Right lobe of liver (tissue), 4 donors: ENCODE data around the gene PDZD2.

ENCODE experiments used
- POLR2A ChIP-seq: fragments of 450-650 bp; IDR thresholded peaks from one replicate; pipeline ENCODE4 v1.6.1; 2017; ENCODE audit warnings: antibody characterized with exemption, mild to moderate bottlenecking
- TF ChIP-seq, protein P1 (sequence below), 4 donors: fragments of 200-600 bp in 3 of 4; fragments of 450-650 bp in 1 of 4; IDR thresholded peaks; one replicate each; pipeline versions ENCODE4 v1.5.1 to v1.8.0; 2016 to 2022; ENCODE audit warnings: antibody characterized with exemption in 4 of 4, mild to moderate bottlenecking in 2 of 4
- donor health status: DM: no; HTN: no; CAD: no.
- donor health status: DM: no; HTN: no; CAD: no.
- donor health status: DM: no; HTN: yes; CAD: no.

GRCh38 chr5:32098890-32099310 lies 460.0 kb downstream of the PDZD2 start:
- TF ChIP-seq, protein P1, sequence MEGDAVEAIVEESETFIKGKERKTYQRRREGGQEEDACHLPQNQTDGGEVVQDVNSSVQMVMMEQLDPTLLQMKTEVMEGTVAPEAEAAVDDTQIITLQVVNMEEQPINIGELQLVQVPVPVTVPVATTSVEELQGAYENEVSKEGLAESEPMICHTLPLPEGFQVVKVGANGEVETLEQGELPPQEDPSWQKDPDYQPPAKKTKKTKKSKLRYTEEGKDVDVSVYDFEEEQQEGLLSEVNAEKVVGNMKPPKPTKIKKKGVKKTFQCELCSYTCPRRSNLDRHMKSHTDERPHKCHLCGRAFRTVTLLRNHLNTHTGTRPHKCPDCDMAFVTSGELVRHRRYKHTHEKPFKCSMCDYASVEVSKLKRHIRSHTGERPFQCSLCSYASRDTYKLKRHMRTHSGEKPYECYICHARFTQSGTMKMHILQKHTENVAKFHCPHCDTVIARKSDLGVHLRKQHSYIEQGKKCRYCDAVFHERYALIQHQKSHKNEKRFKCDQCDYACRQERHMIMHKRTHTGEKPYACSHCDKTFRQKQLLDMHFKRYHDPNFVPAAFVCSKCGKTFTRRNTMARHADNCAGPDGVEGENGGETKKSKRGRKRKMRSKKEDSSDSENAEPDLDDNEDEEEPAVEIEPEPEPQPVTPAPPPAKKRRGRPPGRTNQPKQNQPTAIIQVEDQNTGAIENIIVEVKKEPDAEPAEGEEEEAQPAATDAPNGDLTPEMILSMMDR (IDR thresholded peaks at IDR 0.05): no peak
- no peak for TF ChIP-seq POLR2A
